A549 (cell line): ENCODE measurements around the gene NDUFAF3. TPM values are rescaled to one million over a fixed set of nuclear protein-coding genes. Genes with fewer than 3 reads are reported as not detected.

Experiments
- ATAC-seq, 2 experiments: fragments of 200-7000 bp in 1 of 2; fragments of >200 bp in 1 of 2; cut with Nextera tagmentation in 1 of 2; cut with Tn5 transposase in 1 of 2; 3 replicates each; pipeline versions ENCODE4 v1.8.0 to v1.9.1; 2018 to 2020; ENCODE audit warnings: mild to moderate bottlenecking in 1 of 2, moderate library complexity in 1 of 2
- CTCF ChIA-PET: fragments of 300-600 bp; sonication (Branson Sonifier 250); formaldehyde crosslinking; extraction: SDS; loops from one replicate; lab custom pipeline; 2021; ENCODE audit warnings: antibody characterized with exemption, inconsistent platforms; lab: Yijun Ruan, JAX
- POLR2A ChIA-PET: fragments of 350-600 bp; formaldehyde crosslinking; extraction: SDS; loops from one replicate; lab custom pipeline; 2021; ENCODE audit warnings: antibody characterized with exemption, inconsistent platforms; lab: Yijun Ruan, JAX
- DNase-seq, 2 experiments: peaks; one replicate each; pipeline versions ENCODE4 v3.0.0 to v3.0.0-alpha.2; 2011 to 2016; ENCODE audit warnings: low read depth in 1 of 2, low spot score in 1 of 2
- FAIRE-seq: peaks from 2 replicates; lab custom pipeline; 2011; peaks lifted over from hg19 to GRCh38; lab: Jason Lieb, UNC
- H3K27ac ChIP-seq, 2 experiments: fragments of >200 bp; sonication (Bioruptor Twin); formaldehyde crosslinking; 3 replicates each; pipeline ENCODE4 v1.5.1; 2016 to 2017
- H3K4me1 ChIP-seq: fragments of >200 bp; sonication (Bioruptor Twin); formaldehyde crosslinking; 3 replicates; pipeline ENCODE4 v1.6.1; 2016
- H3K4me2 ChIP-seq: fragments of >200 bp; sonication (Bioruptor Twin); formaldehyde crosslinking; 3 replicates; pipeline ENCODE4 v1.6.1; 2016
- H3K4me3 ChIP-seq: fragments of >200 bp; sonication (Bioruptor Twin); formaldehyde crosslinking; 3 replicates; pipeline ENCODE4 v1.5.1; 2016
- H3K9me3 ChIP-seq: fragments of >200 bp; sonication (Bioruptor Twin); formaldehyde crosslinking; 3 replicates; pipeline ENCODE4 v1.6.1; 2016
- BCL3 ChIP-seq: fragments of >200 bp; sonication (Bioruptor Twin); formaldehyde crosslinking; IDR thresholded peaks from 3 replicates; pipeline ENCODE4 v1.6.1; 2016
- CBX8 ChIP-seq: fragments of 200-600 bp; sonication (generic); IDR thresholded peaks from 2 replicates; pipeline ENCODE4 v1.6.1; 2016
- CHD4 ChIP-seq: fragments of 200-600 bp; sonication (generic); IDR thresholded peaks from 2 replicates; pipeline ENCODE4 v1.6.1; 2016; ENCODE audit warnings: antibody characterized with exemption, mild to moderate bottlenecking, borderline replicate concordance
- CTCF ChIP-seq: fragments of >200 bp; sonication (Bioruptor Twin); formaldehyde crosslinking; IDR thresholded peaks from 3 replicates; pipeline ENCODE4 v1.5.1; 2016
- E2F6 ChIP-seq: IDR thresholded peaks from 2 replicates; pipeline ENCODE4 v1.6.1; 2012; ENCODE audit warnings: low read depth, borderline replicate concordance
- EP300 ChIP-seq, 2 experiments: fragments of >200 bp; sonication (Bioruptor Twin); formaldehyde crosslinking; IDR thresholded peaks; 2 replicates in 1 of 2; 3 replicates in 1 of 2; pipeline ENCODE4 v1.6.1; 2016 to 2017
- FOSL2 ChIP-seq, 2 experiments: fragments of 450-650 bp in 1 of 2; fragments of >200 bp in 1 of 2; sonication (Bioruptor Twin) in 1 of 2; formaldehyde crosslinking; IDR thresholded peaks; 2 replicates each; pipeline versions ENCODE4 v1.5.0 to v1.6.1; 2016 to 2020; ENCODE audit warnings: mild to moderate bottlenecking in 1 of 2, moderate library complexity in 1 of 2
- HES2 ChIP-seq: fragments of >200 bp; sonication (Bioruptor Twin); formaldehyde crosslinking; IDR thresholded peaks from 2 replicates; pipeline ENCODE4 v1.6.1; 2016
- HEYL ChIP-seq: fragments of 250-450 bp; sonication (Bioruptor Pico); IDR thresholded peaks from 2 replicates; pipeline ENCODE4 v1.8.0; 2021; ENCODE audit warnings: mild to moderate bottlenecking, moderate library complexity
- HOXB13 ChIP-seq: fragments of 250-450 bp; sonication (Bioruptor Pico); IDR thresholded peaks from 2 replicates; pipeline ENCODE4 v1.5.0; 2020; ENCODE audit warnings: low read depth, mild to moderate bottlenecking, moderate library complexity
- KDM5A ChIP-seq: fragments of 200-600 bp; sonication (generic); IDR thresholded peaks from 2 replicates; pipeline ENCODE4 v1.6.1; 2016; ENCODE audit warnings: antibody characterized with exemption, mild to moderate bottlenecking
- MAX ChIP-seq: IDR thresholded peaks from 2 replicates; pipeline ENCODE4 v1.6.1; 2012
- MYC ChIP-seq: IDR thresholded peaks from 2 replicates; pipeline ENCODE4 v1.6.1; 2012; ENCODE audit warnings: mild to moderate bottlenecking, inconsistent platforms, low read length, improper control_type of control experiment, borderline replicate concordance
- NFE2L2 ChIP-seq: fragments of 150-350 bp; conservative IDR thresholded peaks from 2 replicates; pipeline ENCODE4 v1.6.1; 2014; ENCODE audit warnings: low read length
- PHF8 ChIP-seq: fragments of 200-600 bp; sonication (generic); IDR thresholded peaks from 2 replicates; pipeline ENCODE4 v1.6.1; 2016; ENCODE audit warnings: low read depth, mild to moderate bottlenecking, antibody characterized with exemption, moderate library complexity, borderline replicate concordance
- POLR2A ChIP-seq: IDR thresholded peaks from 2 replicates; pipeline ENCODE4 v1.6.1; 2012; ENCODE audit warnings: mild to moderate bottlenecking, low read length
- RCOR1 ChIP-seq: fragments of 150-350 bp; IDR thresholded peaks from 2 replicates; pipeline ENCODE4 v1.6.1; 2014; ENCODE audit warnings: antibody characterized with exemption, low read length, low read depth
- REST ChIP-seq: fragments of 200-600 bp; sonication (generic); IDR thresholded peaks from 2 replicates; pipeline ENCODE4 v1.6.1; 2016; ENCODE audit warnings: antibody characterized with exemption, mild to moderate bottlenecking, moderate library complexity
- WGBS: methylation state at CpG from one replicate; pipeline ENCODE4 v1.1.6; 2017; ENCODE audit errors: missing lambda C conversion rate; 5-methylcytosine and 5-hydroxymethylcytosine counted together
- polyA minus RNA-seq: library from RNA; depleted of rRNA, polyadenylated mRNA; stranded (reverse); fragments of >200 nt; gene quantifications from 2 replicates; pipeline ENCODE4 v1.2.3, GENCODE V29; 2011; rRNA and poly(A)+ RNA removed
- polyA plus RNA-seq, 4 experiments: library from polyadenylated mRNA; depleted of rRNA in 3 of 4; stranded (reverse); fragments of >200 nt; fragmentation: RNase III in 1 of 4; extraction: RNeasy Plus Mini Kit Qiagen cat#74134 plus additional on column Dnase treatment in 1 of 4; gene quantifications; 2 replicates in 3 of 4; 3 replicates in 1 of 4; pipeline ENCODE4 v1.2.3, GENCODE V29; 2011 to 2017
- TF ChIP-seq, protein P1 (sequence below): fragments of 250-450 bp; sonication (Bioruptor Pico); IDR thresholded peaks from 2 replicates; pipeline ENCODE4 v1.5.0; 2021; ENCODE audit warnings: mild to moderate bottlenecking, moderate library complexity, borderline replicate concordance

NDUFAF3 gene
- 44.3 and 46.5 TPM in 2 replicates for polyA plus RNA-seq (2011; rRNA removed)
- polyA plus RNA-seq (2012; cell fraction: cytosol; rRNA removed), result 117 and 142 TPM in 2 replicates
- polyA plus RNA-seq (2012; cell fraction: nucleus; rRNA removed), result 75.9 and 117 TPM in 2 replicates
- 68.1 to 76.9 TPM (median 71.4 TPM) in 3 replicates for polyA plus RNA-seq (2017; fragmentation: RNase III; extraction: RNeasy Plus Mini Kit Qiagen cat#74134 plus additional on column Dnase treatment)
- 52.6 and 55.7 TPM in 2 replicates for polyA minus RNA-seq

DNA sequence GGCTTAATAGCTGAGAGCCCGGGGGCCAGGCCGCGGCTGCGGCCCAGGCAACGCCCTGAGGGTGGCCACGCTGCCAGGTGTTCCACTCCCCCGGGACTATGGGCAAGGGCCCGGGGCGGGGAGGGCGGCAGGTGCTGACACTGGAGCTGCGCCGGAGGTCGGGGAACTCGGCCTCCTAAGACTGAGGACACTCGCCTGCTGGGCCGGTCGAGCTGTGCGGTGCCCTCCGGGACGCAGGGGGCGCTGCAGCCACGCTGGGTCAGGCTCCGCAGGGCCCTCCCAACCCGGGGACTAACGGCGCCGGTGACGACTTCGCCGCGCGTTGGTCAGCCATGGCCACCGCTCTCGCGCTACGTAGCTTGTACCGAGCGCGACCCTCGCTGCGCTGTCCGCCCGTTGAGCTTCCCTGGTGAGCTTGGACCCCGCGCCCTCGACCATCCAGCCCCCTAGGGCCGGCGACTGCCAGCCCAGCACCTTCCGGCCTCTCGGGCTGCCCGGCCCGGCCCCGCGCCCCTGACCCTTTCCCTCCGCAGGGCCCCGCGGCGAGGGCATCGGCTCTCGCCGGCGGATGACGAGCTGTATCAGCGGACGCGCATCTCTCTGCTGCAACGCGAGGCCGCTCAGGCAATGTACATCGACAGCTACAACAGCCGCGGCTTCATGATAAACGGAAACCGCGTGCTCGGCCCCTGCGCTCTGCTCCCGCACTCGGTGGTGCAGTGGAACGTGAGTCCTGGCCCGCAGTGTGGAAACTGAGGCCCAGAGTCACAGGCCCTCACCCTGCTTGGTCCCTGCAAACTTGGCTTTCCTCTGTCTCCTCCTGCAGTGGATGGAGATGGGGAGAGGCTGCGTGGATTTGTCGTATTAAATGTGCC, at the start of gene NDUFAF3:
TSS of gene NDUFAF3 (plus strand) at position 309 of the 875 bp plus-strand sequence. CDS start at position 333, 24 bp downstream.
- Histone ChIP-seq H3K4me2 (peak within 1 kb of the TSS; percentile 82), H3K27ac (peak within 1 kb of the TSS; percentile 98 to 100), H3K4me3 (peak within 1 kb of the TSS; percentile 76), H3K9me3 (no peaks in the 10 kb centered on the region), H3K4me1 (peaks cover 26% of the 10 kb centered on the region)
- CTCF ChIA-PET, result interaction anchor here (0.6 to 30.1 kb wide), 19 partner anchors 10 to 459 kb away, joined by 3 to 385 read pairs (median 4); partner anchors contain the start of genes P4HTM, UCN2 and WDR6
- WGBS, result 10% methylated on average over 4 of the region's 83 CpGs
- no peak for TF ChIP-seq CHD4
- TF ChIP-seq REST, result peak; percentile 56
- TF ChIP-seq CBX8, result no peak
- TF ChIP-seq POLR2A, result peak; percentile 93
- no peak; the same call in 1 of the 2 replicates for TF ChIP-seq E2F6
- no peak for TF ChIP-seq EP300 (IDR thresholded peaks at IDR 0.05)
- TF ChIP-seq FOSL2 (IDR thresholded peaks at IDR 0.05), result no peak
- TF ChIP-seq FOSL2 (CRISPR knock-in tag; IDR thresholded peaks at IDR 0.05), result no peak
- TF ChIP-seq HEYL (CRISPR knock-in tag), result no peak
- TF ChIP-seq BCL3, result no peak
- no peak for TF ChIP-seq HES2
- TF ChIP-seq, protein P1, sequence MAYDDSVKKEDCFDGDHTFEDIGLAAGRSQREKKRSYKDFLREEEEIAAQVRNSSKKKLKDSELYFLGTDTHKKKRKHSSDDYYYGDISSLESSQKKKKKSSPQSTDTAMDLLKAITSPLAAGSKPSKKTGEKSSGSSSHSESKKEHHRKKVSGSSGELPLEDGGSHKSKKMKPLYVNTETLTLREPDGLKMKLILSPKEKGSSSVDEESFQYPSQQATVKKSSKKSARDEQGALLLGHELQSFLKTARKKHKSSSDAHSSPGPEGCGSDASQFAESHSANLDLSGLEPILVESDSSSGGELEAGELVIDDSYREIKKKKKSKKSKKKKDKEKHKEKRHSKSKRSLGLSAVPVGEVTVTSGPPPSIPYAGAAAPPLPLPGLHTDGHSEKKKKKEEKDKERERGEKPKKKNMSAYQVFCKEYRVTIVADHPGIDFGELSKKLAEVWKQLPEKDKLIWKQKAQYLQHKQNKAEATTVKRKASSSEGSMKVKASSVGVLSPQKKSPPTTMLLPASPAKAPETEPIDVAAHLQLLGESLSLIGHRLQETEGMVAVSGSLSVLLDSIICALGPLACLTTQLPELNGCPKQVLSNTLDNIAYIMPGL (CRISPR knock-in tag), result no peak
- TF ChIP-seq KDM5A, result 0 out of 2 replicates have a peak, but pooled peaks have one; percentile 25
- peak; percentile 69 for TF ChIP-seq PHF8
- TF ChIP-seq NFE2L2, result no peak
- peak; percentile 71 for TF ChIP-seq CTCF
- TF ChIP-seq MAX, result peak; percentile 66
- no peak for TF ChIP-seq HOXB13
- TF ChIP-seq RCOR1, result no peak
- TF ChIP-seq MYC, result peak; percentile 51; the same call in 1 of the 2 replicates
- POLR2A ChIA-PET, result interaction anchor here (0.8 to 4.6 kb wide), 13 partner anchors 7 to 427 kb away, joined by 3 to 57 read pairs (median 6); partner anchors contain the start of genes IMPDH2, LAMB2, NCKIPSD and P4HTM
- no peak for FAIRE-seq
- peak; percentile 63 to 96 for DNase-seq
- peak; percentile 69 to 83 for ATAC-seq
